ENCODE measurements around the gene OR2AG1. TPM values are rescaled to one million over a fixed set of nuclear protein-coding genes. Genes with fewer than 3 reads are reported as not detected.

Gene OR2AG1
- total and polyA plus RNA-seq, 7 experiments from 2014 or later = not detected

DNA sequence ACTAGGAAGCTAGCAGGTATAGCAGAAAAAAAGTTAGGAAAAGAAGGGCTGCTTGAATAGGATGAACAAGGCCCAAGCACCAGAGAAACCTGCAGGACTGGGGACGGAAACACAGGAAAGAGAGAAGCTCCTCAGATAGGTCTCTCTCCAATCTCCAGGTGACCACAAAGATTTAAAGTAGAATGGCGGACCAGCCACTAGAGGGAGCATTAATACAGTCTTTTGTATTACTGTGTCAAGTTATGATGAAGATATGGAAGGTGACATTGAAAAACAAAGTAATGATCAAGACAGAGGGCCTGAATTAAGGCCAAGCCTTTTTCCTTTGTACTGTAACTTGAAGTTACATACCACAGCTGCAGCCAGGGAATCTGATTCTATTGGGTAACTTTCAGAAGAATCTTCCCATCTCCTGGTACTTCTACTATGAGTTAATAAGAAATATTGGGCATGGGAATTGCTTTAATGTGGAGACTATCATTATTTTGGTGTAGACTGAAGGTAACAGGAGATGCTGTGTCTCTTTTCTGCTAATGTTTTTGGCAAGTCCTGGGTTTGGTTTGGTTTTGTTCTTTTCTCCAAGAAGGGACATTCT is 44.9 kb upstream of the OR2AG1 start:
- CTCF ChIA-PET = interaction anchor here (0.6 to 17.2 kb wide), 13 partner anchors 9 to 215 kb away, joined by 3 to 425 read pairs (median 3); partner anchors contain the start of gene TAF10
- POLR2A ChIA-PET = interaction anchor here (0.6 to 10.0 kb wide), 10 partner anchors 8 to 127 kb away, joined by 3 to 76 read pairs (median 4); no protein-coding TSS in a partner anchor
- ATAC-seq = peak; percentile 86
- Histone ChIP-seq H3K36me3 (ENCODE audit: control insufficient read depth in 2 of 3, insufficient read depth in 3 of 3, low read length in 3 of 3) (peaks cover 0 to 18% (median 5%) of the 10 kb centered on the region in 3 experiments), H3K4me1 (ENCODE audit: control insufficient read depth in 2 of 2, insufficient read depth in 2 of 2, low read length in 2 of 2) (peaks cover 70 to 73% of the 10 kb centered on the region in 2 donors), H3K27ac (ENCODE audit: low read depth, low read length) (peak overlapping the region; percentile 61), H3K9me3 (ENCODE audit: control insufficient read depth in 2 of 3, low read length in 3 of 3) (no peaks in the 10 kb centered on the region), H3K27me3 (ENCODE audit: control insufficient read depth in 2 of 2, insufficient read depth in 2 of 2, low read length in 2 of 2) (no peaks in the 10 kb centered on the region), H3K4me3 (ENCODE audit: low read length) (no peak overlapping the region)
- Mint-ChIP-seq H3K4me1 (peaks cover 65 to 96% (median 86%) of the 10 kb centered on the region in 7 donors), H3K4me3 (peak overlapping the region in 9 of 10 donors; percentile 4 to 90 (median 46)), H3K9me3 (no peaks in the 10 kb centered on the region), H3K36me3 (peaks cover 7 to 47% (median 32%) of the 10 kb centered on the region in 5 donors), H3K27ac (peak overlapping the region in 8 of 9 donors; percentile 34 to 92 (median 83)), H3K27me3 (no peaks in the 10 kb centered on the region)
- DNase-seq = peak in 8 of 9 donors; percentile 46 to 79 (median 72)
- intact Hi-C loops (cut with micrococcal nuclease) = loop anchor here (1.0 to 2.0 kb wide), 3 partner anchors 8 to 35 kb away; no protein-coding TSS in a partner anchor

DNA sequence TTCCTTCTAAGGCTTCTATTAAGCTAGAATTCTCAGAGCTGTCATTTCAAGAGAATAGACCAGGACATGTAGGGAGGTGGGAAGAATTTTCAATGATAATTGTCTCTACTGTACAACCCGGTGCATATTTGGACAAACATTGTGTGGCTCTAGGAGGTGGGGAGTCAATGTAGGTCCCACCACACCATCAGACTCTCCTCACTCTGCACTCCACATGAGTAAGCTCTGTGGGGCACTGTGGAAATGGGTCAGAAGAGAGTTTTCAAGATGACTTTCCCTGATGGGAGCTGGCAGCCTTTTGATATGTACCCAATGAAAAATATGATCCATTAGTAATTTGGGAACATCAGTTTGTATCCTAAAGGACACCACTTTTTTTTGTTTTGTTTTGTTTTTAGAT is 44.2 kb upstream of the OR2AG1 start:
- H3K27me3 Mint-ChIP-seq = no peaks in the 10 kb centered on the region

DNA sequence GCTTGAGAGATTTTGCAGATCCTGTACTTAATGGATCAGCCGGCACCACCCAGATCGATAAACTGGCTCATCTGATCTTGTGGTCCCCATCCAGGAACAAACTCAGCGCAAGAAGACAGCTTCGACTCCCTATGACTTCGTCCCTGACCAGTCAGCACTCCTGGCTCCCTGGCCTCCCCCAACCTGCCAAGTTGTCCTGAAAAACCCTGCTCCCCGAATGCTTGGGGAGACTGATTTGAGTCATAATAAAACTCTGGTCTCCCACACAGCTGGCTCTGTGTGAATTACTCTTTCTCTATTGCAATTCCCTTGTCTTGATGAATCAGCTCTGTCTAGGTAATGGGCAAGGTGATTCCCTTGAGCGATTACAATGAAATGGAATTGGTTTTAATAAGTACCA is 40.6 kb upstream of the OR2AG1 start:
- DNase-seq (peak in 1 of 9 donors; percentile 56), ATAC-seq (no peak)
- Mint-ChIP-seq H3K4me3 (no peak overlapping the region), H3K9me3 (no peaks in the 10 kb centered on the region), H3K27me3 (no peaks in the 10 kb centered on the region), H3K36me3 (peaks cover 7 to 30% (median 29%) of the 10 kb centered on the region in 5 donors), H3K4me1 (peaks cover 45 to 59% (median 49%) of the 10 kb centered on the region in 7 donors), H3K27ac (peak overlapping the region in 3 of 9 donors; percentile 62 to 96 (median 89))
- intact Hi-C loops (cut with micrococcal nuclease) = loop anchor here (10.0 kb wide), 2 partner anchors 327 to 1057 kb away; partner anchors contain the start of genes APBB1 (in 1 of the 2), TRIM22 (in 1 of the 2) and TRIM5 (in 1 of the 2)
- Histone ChIP-seq H3K27ac (ENCODE audit: low read depth, low read length) (peak overlapping the region; percentile 85), H3K9me3 (ENCODE audit: control insufficient read depth in 2 of 3, low read length in 3 of 3) (no peaks in the 10 kb centered on the region), H3K36me3 (ENCODE audit: control insufficient read depth in 2 of 3, insufficient read depth in 3 of 3, low read length in 3 of 3) (peaks cover 0 to 5% (median 0%) of the 10 kb centered on the region in 3 experiments), H3K4me3 (ENCODE audit: low read length) (peak overlapping the region; percentile 80), H3K4me1 (ENCODE audit: control insufficient read depth in 2 of 2, insufficient read depth in 2 of 2, low read length in 2 of 2) (peaks cover 36 to 39% of the 10 kb centered on the region in 2 donors), H3K27me3 (ENCODE audit: control insufficient read depth in 2 of 2, insufficient read depth in 2 of 2, low read length in 2 of 2) (no peaks in the 10 kb centered on the region)
- ChIA-PET CTCF (interaction anchor here (0.8 to 17.2 kb wide), 3 partner anchors 10 to 40 kb away, joined by 3 to 425 read pairs (median 3); no protein-coding TSS in a partner anchor), POLR2A (interaction anchor here (0.6 to 10.0 kb wide), 3 partner anchors 9 to 36 kb away, joined by 3 to 76 read pairs (median 4); no protein-coding TSS in a partner anchor)

More for the DNA sequence above, 44.2 kb upstream of the OR2AG1 start:
- intact Hi-C loops (cut with micrococcal nuclease) = loop anchor here (1.0 to 2.0 kb wide), 3 partner anchors 8 to 36 kb away; no protein-coding TSS in a partner anchor
- ChIA-PET CTCF (interaction anchor here (0.6 to 17.2 kb wide), 6 partner anchors 14 to 206 kb away, joined by 3 to 425 read pairs (median 14); no protein-coding TSS in a partner anchor), POLR2A (interaction anchor here (0.8 to 10.0 kb wide), 5 partner anchors 8 to 348 kb away, joined by 3 to 76 read pairs (median 3); partner anchors contain the start of gene SMPD1)
- Mint-ChIP-seq H3K27ac (peak overlapping the region in 8 of 9 donors; percentile 26 to 92 (median 83)), H3K9me3 (no peaks in the 10 kb centered on the region), H3K4me3 (peak overlapping the region in 9 of 10 donors; percentile 4 to 90 (median 46)), H3K36me3 (peaks cover 7 to 46% (median 36%) of the 10 kb centered on the region in 5 donors), H3K4me1 (peaks cover 67 to 96% (median 86%) of the 10 kb centered on the region in 7 donors)
- Histone ChIP-seq H3K27ac (ENCODE audit: low read depth, low read length) (peak overlapping the region; percentile 61), H3K36me3 (ENCODE audit: control insufficient read depth in 2 of 3, insufficient read depth in 3 of 3, low read length in 3 of 3) (peaks cover 0 to 18% (median 5%) of the 10 kb centered on the region in 3 experiments), H3K27me3 (ENCODE audit: control insufficient read depth in 2 of 2, insufficient read depth in 2 of 2, low read length in 2 of 2) (no peaks in the 10 kb centered on the region), H3K4me3 (ENCODE audit: low read length) (no peak overlapping the region), H3K9me3 (ENCODE audit: control insufficient read depth in 2 of 3, low read length in 3 of 3) (no peaks in the 10 kb centered on the region), H3K4me1 (ENCODE audit: control insufficient read depth in 2 of 2, insufficient read depth in 2 of 2, low read length in 2 of 2) (peaks cover 65 to 67% of the 10 kb centered on the region in 2 donors)
- no peak for ATAC-seq
- no peak for DNase-seq

DNA sequence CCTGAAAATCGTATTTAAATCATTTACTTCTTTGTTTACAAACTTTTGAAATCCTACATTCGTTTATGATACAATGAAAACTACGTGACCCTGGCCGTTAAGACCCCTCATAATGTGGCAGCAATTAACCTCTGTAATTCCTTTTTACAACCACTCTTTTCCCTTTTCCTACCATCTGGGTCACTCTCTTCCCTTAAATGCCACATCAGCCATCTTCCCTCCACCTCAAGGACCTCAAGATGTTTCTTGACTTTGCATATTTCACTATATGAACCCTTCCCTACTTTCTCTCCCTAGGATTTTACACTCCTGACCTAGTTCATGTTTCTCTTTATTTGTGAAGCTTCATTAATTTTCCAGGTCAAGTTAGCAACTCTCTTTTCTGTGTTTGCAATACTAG is 37.8 kb upstream of the OR2AG1 start:
- H3K36me3 ChIP-seq (ENCODE audit: control insufficient read depth in 2 of 3, insufficient read depth in 3 of 3, low read length in 3 of 3) = no peaks in the 10 kb centered on the region
- intact Hi-C loops (cut with micrococcal nuclease) = loop anchor here (1.0 to 10.0 kb wide), 6 partner anchors 127 to 1060 kb away; partner anchors contain the start of genes SMPD1 (in 2 of the 2), TRIM22 (in 2 of the 2), TRIM5 (in 2 of the 2) and APBB1 (in 1 of the 2)
- no peaks in the 10 kb centered on the region for H3K9me3 Mint-ChIP-seq
- DNase-seq (no peak), ATAC-seq (no peak)
- H3K9me3 ChIP-seq (ENCODE audit: control insufficient read depth in 2 of 3, low read length in 3 of 3) = no peaks in the 10 kb centered on the region
- peaks cover 4 to 24% (median 21%) of the 10 kb centered on the region in 5 donors for H3K36me3 Mint-ChIP-seq
- H3K4me3 ChIP-seq (ENCODE audit: low read length) = peak overlapping the region; percentile 80
- peaks cover 26 to 42% of the 10 kb centered on the region in 2 donors for H3K4me1 ChIP-seq (ENCODE audit: control insufficient read depth in 2 of 2, insufficient read depth in 2 of 2, low read length in 2 of 2)
- ChIA-PET POLR2A (interaction anchor here (0.6 to 3.2 kb wide), 6 partner anchors 9 to 342 kb away, joined by 3 to 47 read pairs (median 8); no protein-coding TSS in a partner anchor), CTCF (interaction anchor here (1.4 to 17.2 kb wide), 7 partner anchors 4 to 366 kb away, joined by 4 to 425 read pairs (median 7); partner anchors contain the start of gene MRPL17)
- no peaks in the 10 kb centered on the region for H3K27me3 ChIP-seq (ENCODE audit: control insufficient read depth in 2 of 2, insufficient read depth in 2 of 2, low read length in 2 of 2)
- no peak overlapping the region for H3K4me3 Mint-ChIP-seq
- H3K27ac Mint-ChIP-seq = no peak overlapping the region
- peak overlapping the region; percentile 85 for H3K27ac ChIP-seq (ENCODE audit: low read depth, low read length)
- H3K4me1 Mint-ChIP-seq = peaks cover 28 to 53% (median 33%) of the 10 kb centered on the region in 7 donors
- no peaks in the 10 kb centered on the region for H3K27me3 Mint-ChIP-seq

DNA sequence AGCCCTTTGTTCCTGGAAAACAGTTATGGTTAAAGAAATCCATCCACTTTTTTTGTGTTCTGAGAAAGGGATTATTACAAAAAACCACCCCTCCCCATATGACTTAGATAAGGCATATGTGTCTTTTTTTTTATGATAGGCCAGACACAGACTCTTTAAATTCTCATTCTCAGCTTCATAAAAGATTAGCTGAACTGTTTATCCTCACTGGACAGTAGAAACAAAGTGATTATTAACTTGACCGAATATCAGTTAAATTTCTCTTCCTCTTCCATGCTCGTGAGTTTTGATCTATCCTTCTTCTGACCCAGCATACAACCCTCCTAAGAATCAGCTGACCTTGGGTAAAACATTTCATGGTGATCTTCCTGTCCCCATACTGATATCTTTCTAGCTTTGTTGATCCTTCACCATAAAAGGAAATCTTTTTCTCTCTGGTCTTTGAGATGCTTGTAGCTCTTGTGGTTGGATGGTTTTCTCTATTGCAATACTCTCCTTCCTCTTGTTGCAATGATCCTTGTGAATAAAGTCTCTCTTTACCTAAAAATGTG is 37.3 kb upstream of the OR2AG1 start:
- H3K27ac Mint-ChIP-seq = no peak overlapping the region
- ChIA-PET CTCF (interaction anchor here (0.6 to 17.2 kb wide), 8 partner anchors 4 to 367 kb away, joined by 3 to 425 read pairs (median 6); partner anchors contain the start of gene MRPL17), POLR2A (interaction anchor here (0.6 to 3.2 kb wide), 14 partner anchors 10 to 343 kb away, joined by 3 to 47 read pairs (median 5); partner anchors contain the start of genes ARFIP2, MRPL17, TAF10 and TIMM10B)
- H3K9me3 ChIP-seq (ENCODE audit: control insufficient read depth in 2 of 3, low read length in 3 of 3) = no peaks in the 10 kb centered on the region
- H3K27ac ChIP-seq (ENCODE audit: low read depth, low read length) = peak overlapping the region; percentile 85
- peaks cover 4 to 24% (median 21%) of the 10 kb centered on the region in 5 donors for H3K36me3 Mint-ChIP-seq
- no peak overlapping the region for H3K4me3 Mint-ChIP-seq
- H3K9me3 Mint-ChIP-seq = no peaks in the 10 kb centered on the region
- ATAC-seq (peak; percentile 61), DNase-seq (peak in 1 of 9 donors; percentile 28)
- peaks cover 26 to 54% (median 29%) of the 10 kb centered on the region in 7 donors for H3K4me1 Mint-ChIP-seq
- H3K36me3 ChIP-seq (ENCODE audit: control insufficient read depth in 2 of 3, insufficient read depth in 3 of 3, low read length in 3 of 3) = no peaks in the 10 kb centered on the region
- peak overlapping the region; percentile 80 for H3K4me3 ChIP-seq (ENCODE audit: low read length)
- H3K4me1 ChIP-seq (ENCODE audit: control insufficient read depth in 2 of 2, insufficient read depth in 2 of 2, low read length in 2 of 2) = peaks cover 23 to 40% of the 10 kb centered on the region in 2 donors
- intact Hi-C loops (cut with micrococcal nuclease) = loop anchor here (1.0 to 10.0 kb wide), 17 partner anchors 7 to 1061 kb away; partner anchors contain the start of genes ARFIP2 (in 2 of the 2), FHIP1B (in 2 of the 2), SMPD1 (in 2 of the 2) and TIMM10B (in 2 of the 2)
- no peaks in the 10 kb centered on the region for H3K27me3 Mint-ChIP-seq
- no peaks in the 10 kb centered on the region for H3K27me3 ChIP-seq (ENCODE audit: control insufficient read depth in 2 of 2, insufficient read depth in 2 of 2, low read length in 2 of 2)
